ENCODE data around the gene LMBR1L.
"Not testable (repeated sequence)": the region's sequence is repeated elsewhere in the genome, so short reads cannot be mapped to it uniquely, and the experiment has no call there.

LMBR1L gene

DNA sequence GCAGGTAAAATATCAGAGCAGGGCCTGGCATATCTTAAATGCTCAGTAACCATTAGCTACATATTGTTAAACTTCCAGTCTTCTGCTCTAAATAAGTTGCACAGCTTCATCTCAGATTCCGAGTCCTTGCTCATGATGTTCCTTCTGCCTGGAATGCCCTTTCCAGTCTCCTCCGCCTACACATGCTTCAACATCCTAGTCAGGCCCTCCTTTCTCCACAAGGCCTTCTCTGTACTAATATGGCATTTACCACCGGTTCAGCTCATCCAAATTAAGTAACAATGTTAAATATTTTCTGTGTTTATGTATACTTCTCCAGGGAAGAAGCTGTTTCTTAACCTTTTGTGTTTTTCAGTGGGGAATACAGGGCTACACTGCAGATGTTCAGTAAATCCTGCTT, 24.5 kb downstream of the LMBR1L start:
- no peak for DNase-seq (ENCODE audit: low read depth, low spot score)
- WGBS (ENCODE audit: insufficient coverage, insufficient read length), result no CpG with 5 or more reads among the region's 3 CpGs
- no peak overlapping the region for H3K27ac ChIP-seq (ENCODE audit: low read length)
- H3K4me1 ChIP-seq (ENCODE audit: control insufficient read depth, insufficient read depth, low read length), result peaks cover 5% of the 10 kb centered on the region; the same call in 1 of the 2 replicates
- H3K4me3 ChIP-seq (ENCODE audit: low read length), result no peak overlapping the region
- H3K27me3 ChIP-seq (ENCODE audit: control insufficient read depth, insufficient read depth, low read length), result peaks cover 30% of the 10 kb centered on the region
- no peaks in the 10 kb centered on the region for H3K9me3 ChIP-seq (ENCODE audit: control insufficient read depth, insufficient read depth, low read length)
- no peaks in the 10 kb centered on the region for H3K36me3 ChIP-seq (ENCODE audit: control insufficient read depth, insufficient read depth, low read length)

- no peaks in the 10 kb centered on the region for H3K36me3 ChIP-seq (ENCODE audit: control insufficient read depth, insufficient read depth, low read length)
- H3K9me3 ChIP-seq (ENCODE audit: control insufficient read depth, insufficient read depth, low read length), result no peaks in the 10 kb centered on the region
- H3K4me1 ChIP-seq (ENCODE audit: control insufficient read depth, insufficient read depth, low read length), result no peaks in the 10 kb centered on the region
- H3K4me3 ChIP-seq (ENCODE audit: low read length), result no peak overlapping the region
- DNase-seq (ENCODE audit: low read depth, low spot score), result no peak
- WGBS (ENCODE audit: insufficient coverage, insufficient read length), result no CpG with 5 or more reads among the region's 3 CpGs
- H3K27me3 ChIP-seq (ENCODE audit: control insufficient read depth, insufficient read depth, low read length), result peaks cover 14% of the 10 kb centered on the region
- H3K27ac ChIP-seq (ENCODE audit: low read length), result no peak overlapping the region
Measured at GRCh38 chr12:49084438-49084837, 26.2 kb downstream of the LMBR1L start.

DNA sequence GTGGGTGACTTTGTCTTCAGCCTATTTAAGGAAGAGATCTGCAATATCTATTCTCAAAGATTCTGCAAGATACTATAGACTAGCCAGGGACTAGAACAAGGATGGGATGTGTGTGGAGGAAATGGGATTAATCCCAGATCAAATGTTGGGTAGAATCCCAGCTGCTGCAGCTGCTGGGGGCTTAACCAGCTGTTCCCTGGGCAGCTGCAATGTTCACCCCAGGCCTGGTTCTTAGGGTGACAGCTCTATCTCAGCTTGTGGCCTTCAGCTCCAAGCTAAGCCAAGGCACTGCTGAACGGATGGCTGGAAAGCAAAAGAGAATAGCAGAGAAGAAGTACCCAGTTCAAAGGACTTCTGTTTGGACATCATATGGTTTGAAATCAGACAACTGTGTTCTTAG, 30.9 kb downstream of the LMBR1L start:
- no peaks in the 10 kb centered on the region for H3K36me3 ChIP-seq (ENCODE audit: control insufficient read depth, insufficient read depth, low read length)
- 0 out of 2 replicates have a peak, but pooled peaks cover 1% of the 10 kb centered on the region for H3K27me3 ChIP-seq (ENCODE audit: control insufficient read depth, insufficient read depth, low read length)
- H3K4me3 ChIP-seq (ENCODE audit: low read length), result no peak overlapping the region
- no peaks in the 10 kb centered on the region for H3K9me3 ChIP-seq (ENCODE audit: control insufficient read depth, insufficient read depth, low read length)
- H3K27ac ChIP-seq (ENCODE audit: low read length), result no peak overlapping the region
- H3K4me1 ChIP-seq (ENCODE audit: control insufficient read depth, insufficient read depth, low read length), result no peaks in the 10 kb centered on the region
- DNase-seq (ENCODE audit: low read depth, low spot score), result no peak
- WGBS (ENCODE audit: insufficient coverage, insufficient read length), result no CpG with 5 or more reads among the region's 1 CpG

GRCh38 chr12:49070971-49071370, 39.7 kb downstream of the LMBR1L start:
- DNase-seq (ENCODE audit: low read depth, low spot score), result no peak
- Histone ChIP-seq H3K27me3 (ENCODE audit: control insufficient read depth, insufficient read depth, low read length) (no peaks in the 10 kb centered on the region), H3K27ac (ENCODE audit: low read length) (no peak overlapping the region), H3K36me3 (ENCODE audit: control insufficient read depth, insufficient read depth, low read length) (no peaks in the 10 kb centered on the region), H3K4me1 (ENCODE audit: control insufficient read depth, insufficient read depth, low read length) (no peaks in the 10 kb centered on the region; the same call in 1 of the 2 replicates), H3K4me3 (ENCODE audit: low read length) (no peak overlapping the region), H3K9me3 (ENCODE audit: control insufficient read depth, insufficient read depth, low read length) (no peaks in the 10 kb centered on the region)
- whole genome bisulfite sequencing (ENCODE audit: insufficient coverage, insufficient read length), result no CpG with 5 or more reads among the region's 11 CpGs

- no peaks in the 10 kb centered on the region; the same call in 1 of the 2 replicates for H3K4me1 ChIP-seq (ENCODE audit: control insufficient read depth, insufficient read depth, low read length)
- H3K27ac ChIP-seq (ENCODE audit: low read length), result no peak within 1 kb of the TSS
- DNase-seq (ENCODE audit: low read depth, low spot score), result no peak
- WGBS (ENCODE audit: insufficient coverage, insufficient read length), result 89% methylated on average over 1 of the region's 60 CpGs
- no peaks in the 10 kb centered on the region for H3K9me3 ChIP-seq (ENCODE audit: control insufficient read depth, insufficient read depth, low read length)
- H3K27me3 ChIP-seq (ENCODE audit: control insufficient read depth, insufficient read depth, low read length), result no peaks in the 10 kb centered on the region
- no peaks in the 10 kb centered on the region for H3K36me3 ChIP-seq (ENCODE audit: control insufficient read depth, insufficient read depth, low read length)
- peak within 1 kb of the TSS; percentile 61; the same call in 1 of the 2 replicates for H3K4me3 ChIP-seq (ENCODE audit: low read length)
Measured at GRCh38 chr12:49069507-49070346, 40.9 kb downstream of the LMBR1L start, which contains the start of gene RHEBL1. TSS of gene RHEBL1 (minus strand) at chr12:49069979. CDS start at chr12:49069785, 194 bp downstream.

- H3K9me3 ChIP-seq (ENCODE audit: control insufficient read depth, insufficient read depth, low read length), result no peaks in the 10 kb centered on the region
- no peak for DNase-seq (ENCODE audit: low read depth, low spot score)
- H3K27ac ChIP-seq (ENCODE audit: low read length), result no peak overlapping the region
Measured at GRCh38 chr12:49068879-49069506, 41.7 kb downstream of the LMBR1L start.

DNA sequence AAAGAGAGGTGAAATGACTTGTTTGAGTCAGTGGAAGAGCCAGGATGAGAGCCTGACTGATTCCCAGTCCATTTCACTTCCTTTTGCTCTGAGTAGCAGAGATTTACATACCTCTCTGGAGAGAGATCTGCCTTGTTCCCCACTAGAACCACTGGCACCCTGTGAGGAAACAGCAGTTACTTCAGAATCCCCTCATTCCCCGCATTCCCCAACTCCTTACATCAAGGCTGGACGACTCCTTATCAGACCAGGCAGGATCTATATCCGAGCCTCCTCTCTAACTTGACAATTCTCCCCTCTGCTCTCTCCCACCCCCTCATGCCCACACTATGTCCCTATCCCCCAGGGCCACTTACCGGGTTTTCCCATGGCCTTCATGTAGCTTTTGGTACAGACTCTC, 44.5 kb downstream of the LMBR1L start:
- Histone ChIP-seq H3K4me3 (ENCODE audit: low read length) (no peak overlapping the region), H3K9me3 (ENCODE audit: control insufficient read depth, insufficient read depth, low read length) (no peaks in the 10 kb centered on the region), H3K27ac (ENCODE audit: low read length) (no peak overlapping the region), H3K27me3 (ENCODE audit: control insufficient read depth, insufficient read depth, low read length) (no peaks in the 10 kb centered on the region), H3K4me1 (ENCODE audit: control insufficient read depth, insufficient read depth, low read length) (no peaks in the 10 kb centered on the region; the same call in 1 of the 2 replicates), H3K36me3 (ENCODE audit: control insufficient read depth, insufficient read depth, low read length) (no peaks in the 10 kb centered on the region)
- WGBS (ENCODE audit: insufficient coverage, insufficient read length), result no CpG with 5 or more reads among the region's 4 CpGs
- DNase-seq (ENCODE audit: low read depth, low spot score), result no peak

More at GRCh38 chr12:49068879-49069506, 41.7 kb downstream of the LMBR1L start:
- Histone ChIP-seq H3K27me3 (ENCODE audit: control insufficient read depth, insufficient read depth, low read length) (no peaks in the 10 kb centered on the region), H3K4me3 (ENCODE audit: low read length) (peak overlapping the region; percentile 61; the same call in 1 of the 2 replicates), H3K4me1 (ENCODE audit: control insufficient read depth, insufficient read depth, low read length) (no peaks in the 10 kb centered on the region; the same call in 1 of the 2 replicates), H3K36me3 (ENCODE audit: control insufficient read depth, insufficient read depth, low read length) (no peaks in the 10 kb centered on the region)
- no CpG with 5 or more reads among the region's 21 CpGs for WGBS (ENCODE audit: insufficient coverage, insufficient read length)

GRCh38 chr12:49064767-49065152, 45.9 kb downstream of the LMBR1L start:
- no CpG with 5 or more reads among the region's 5 CpGs for WGBS (ENCODE audit: insufficient coverage, insufficient read length)

DNA sequence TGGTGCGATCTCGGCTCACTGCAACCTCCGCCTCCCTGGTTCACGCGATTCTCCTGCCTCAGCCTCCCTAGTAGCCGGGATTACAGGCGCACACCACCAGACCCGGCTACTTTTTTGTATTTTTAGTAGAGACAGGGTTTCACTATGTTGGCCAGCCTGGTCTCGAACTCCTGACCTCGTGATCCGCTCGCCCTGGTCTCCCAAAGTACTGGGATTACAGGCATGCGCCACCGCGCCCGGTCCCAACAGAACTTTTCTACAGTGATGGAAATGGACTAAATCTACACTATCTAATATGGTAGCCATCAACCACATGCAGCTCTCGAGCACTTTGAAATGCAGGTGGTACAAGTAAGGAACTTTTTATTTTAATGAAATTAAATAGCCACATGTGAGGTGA, 48.7 kb downstream of the LMBR1L start:
- H3K4me3 ChIP-seq (ENCODE audit: low read length), result not testable (repeated sequence)

More at GRCh38 chr12:49064767-49065152, 45.9 kb downstream of the LMBR1L start:
- no peaks in the 10 kb centered on the region for H3K4me1 ChIP-seq (ENCODE audit: control insufficient read depth, insufficient read depth, low read length)
- H3K27me3 ChIP-seq (ENCODE audit: control insufficient read depth, insufficient read depth, low read length), result no peaks in the 10 kb centered on the region
- H3K9me3 ChIP-seq (ENCODE audit: control insufficient read depth, insufficient read depth, low read length), result no peaks in the 10 kb centered on the region
- no peak for DNase-seq (ENCODE audit: low read depth, low spot score)
- H3K4me3 ChIP-seq (ENCODE audit: low read length), result no peak overlapping the region
- no peak overlapping the region for H3K27ac ChIP-seq (ENCODE audit: low read length)
- no peaks in the 10 kb centered on the region for H3K36me3 ChIP-seq (ENCODE audit: control insufficient read depth, insufficient read depth, low read length)

DNA sequence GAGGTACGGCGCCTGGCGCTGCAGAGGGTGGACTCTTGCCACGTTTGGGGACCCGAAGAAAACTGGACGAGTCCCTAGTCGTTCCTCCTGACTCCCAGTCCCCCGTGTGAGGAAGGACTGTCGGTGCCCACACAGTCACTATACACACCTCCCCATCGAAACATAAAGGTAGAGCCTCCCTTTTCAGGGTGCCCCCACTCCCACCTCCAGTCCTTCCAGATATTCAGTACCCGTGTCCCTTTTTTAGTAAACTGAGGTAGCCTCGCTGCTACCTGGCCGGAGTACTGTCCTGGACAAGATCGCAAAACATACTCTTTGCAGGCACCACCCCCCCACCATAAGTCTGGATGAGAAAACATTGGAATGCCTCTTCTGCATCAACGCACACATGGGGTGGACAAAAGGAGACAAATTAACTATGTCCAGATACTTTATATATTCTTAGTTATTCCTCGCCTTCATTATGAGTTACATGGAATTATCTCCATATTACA, 49.4 kb downstream of the LMBR1L start:
- peaks cover 6% of the 10 kb centered on the region for H3K4me1 ChIP-seq (ENCODE audit: control insufficient read depth, insufficient read depth, low read length)
- WGBS (ENCODE audit: insufficient coverage, insufficient read length), result no CpG with 5 or more reads among the region's 16 CpGs

More for the DNA sequence above, 48.7 kb downstream of the LMBR1L start:
- not testable (repeated sequence) for H3K4me1 ChIP-seq (ENCODE audit: control insufficient read depth, insufficient read depth, low read length); H3K9me3 ChIP-seq (ENCODE audit: control insufficient read depth, insufficient read depth, low read length); H3K36me3 ChIP-seq (ENCODE audit: control insufficient read depth, insufficient read depth, low read length); DNase-seq (ENCODE audit: low read depth, low spot score); H3K27me3 ChIP-seq (ENCODE audit: control insufficient read depth, insufficient read depth, low read length); H3K27ac ChIP-seq (ENCODE audit: low read length)
- WGBS (ENCODE audit: insufficient coverage, insufficient read length), result no CpG with 5 or more reads among the region's 17 CpGs

More for the DNA sequence above, 49.4 kb downstream of the LMBR1L start:
- Histone ChIP-seq H3K36me3 (ENCODE audit: control insufficient read depth, insufficient read depth, low read length) (no peaks in the 10 kb centered on the region), H3K9me3 (ENCODE audit: control insufficient read depth, insufficient read depth, low read length) (no peaks in the 10 kb centered on the region), H3K27ac (ENCODE audit: low read length) (no peak overlapping the region), H3K27me3 (ENCODE audit: control insufficient read depth, insufficient read depth, low read length) (no peaks in the 10 kb centered on the region), H3K4me3 (ENCODE audit: low read length) (peak overlapping the region; percentile 98; the same call in 1 of the 2 replicates)
- DNase-seq (ENCODE audit: low read depth, low spot score), result no peak

Data from iPS DF 6.9 (cell line).